ENCODE data around the gene ZNF836. TPM values are rescaled to one million over a fixed set of nuclear protein-coding genes. Genes with fewer than 3 reads are reported as not detected.

ZNF836 gene
- total and polyA plus RNA-seq, 2 donors (not counting 3 experiments of a cell fraction or from before 2014, with no cell fraction given) = 2.1 to 9.3 TPM

GRCh38 chr19:52139252-52140031, 32.0 kb downstream of the ZNF836 start, which contains the start of gene ZNF616:
ZNF616 (minus strand) TSS chr19:52139938; CDS start chr19:52130512, 9,426 bp downstream.
- TSS peak; percentile 87 for BruUV-seq (replicated peaks)
- intact Hi-C loops (cut with micrococcal nuclease) (loop anchor here (1.0 to 10.0 kb wide), 6 partner anchors 32 to 387 kb away; partner anchors contain the start of genes ZNF613, ZNF808, ZNF836 and ZNF841), dilution Hi-C loops (cut with MboI; ENCODE audit: extremely low pct_ligation_motif_present, low sequenced_read_pairs) (no loop called here)
- Histone ChIP-seq H3K27ac (ENCODE audit: insufficient read depth, low read depth, low read length) (peak within 1 kb of the TSS; percentile 66), H4K20me1 (replicated peaks; ENCODE audit: control insufficient read depth, extremely low read depth, insufficient read depth, low read length) (no peaks in the 10 kb centered on the region), H3K4me2 (ENCODE audit: insufficient read depth, low read length) (peak within 1 kb of the TSS; percentile 93), H3K4me3 (replicated peaks in 1 of 3; ENCODE audit: insufficient read depth in 1 of 3, low read depth in 1 of 3, low read length in 3 of 3) (peak within 1 kb of the TSS; percentile 55 to 88 (median 72)), H2AFZ (ENCODE audit: low read depth, low read length) (peak within 1 kb of the TSS; percentile 99), H3K36me3 (ENCODE audit: control insufficient read depth in 2 of 2, extremely low read depth in 1 of 2, insufficient read depth in 2 of 2, low read length in 2 of 2) (no peaks in the 10 kb centered on the region), H3K9ac (replicated peaks; ENCODE audit: extremely low read depth, insufficient read depth, low read length) (peak within 1 kb of the TSS; percentile 69), H3K79me2 (ENCODE audit: control insufficient read depth, insufficient read depth, low read length) (peaks cover 14% of the 10 kb centered on the region), H3K4me1 (ENCODE audit: control insufficient read depth, extremely low read depth, insufficient read depth, low read length) (peaks cover 6% of the 10 kb centered on the region), H3K27me3 (ENCODE audit: control insufficient read depth in 2 of 2, insufficient read depth in 2 of 2, low read length in 2 of 2) (no peaks in the 10 kb centered on the region), H3K9me1 (replicated peaks; ENCODE audit: control insufficient read depth, extremely low read depth, insufficient read depth, low read length) (no peaks in the 10 kb centered on the region), H3K9me3 (replicated peaks; ENCODE audit: control insufficient read depth, insufficient read depth, low read length) (no peaks in the 10 kb centered on the region)
- CTCF ChIA-PET = interaction anchor here (0.6 to 2.7 kb wide), 4 partner anchors 11 to 98 kb away, joined by 3 to 20 read pairs (median 8); partner anchors contain the start of gene PPP2R1A
- DNase-seq (ENCODE audit: low read depth, low spot score) = peak; percentile 95
- TF ChIP-seq MAX (IDR thresholded peaks at IDR 0.05; ENCODE audit: insufficient read depth, insufficient read length) = peak; percentile 4
- TF ChIP-seq JUN (IDR thresholded peaks at IDR 0.05; ENCODE audit: borderline replicate concordance, insufficient read depth, insufficient read length, low read depth) = no peak
- no peak for TF ChIP-seq GATA2 (IDR thresholded peaks at IDR 0.05; ENCODE audit: insufficient read depth, insufficient read length, low read depth, low read length)
- TF ChIP-seq MYC (IDR thresholded peaks at IDR 0.05; ENCODE audit: low read depth, low read length) = no peak
- peak; percentile 78 for TF ChIP-seq POLR2A (IDR thresholded peaks at IDR 0.05; ENCODE audit: low read depth, low read length)
- peak; percentile 59 to 77 for TF ChIP-seq CTCF (IDR thresholded peaks at IDR 0.05; ENCODE audit: extremely low read depth in 1 of 2, insufficient read depth in 1 of 2, low read depth in 1 of 2, low read length in 2 of 2)
- peak; percentile 53 for TF ChIP-seq POLR2AphosphoS5 (IDR thresholded peaks at IDR 0.05; ENCODE audit: insufficient read depth, low read depth, low read length)
- no peak for TF ChIP-seq FOS (IDR thresholded peaks at IDR 0.05; ENCODE audit: borderline replicate concordance, insufficient read depth, low read length)
- no peak for TF ChIP-seq EZH2 (IDR thresholded peaks at IDR 0.05; ENCODE audit: borderline replicate concordance, low read depth, low read length, severe bottlenecking)
- POLR2A ChIA-PET = no interaction called here
- peak; percentile 99 for FAIRE-seq

Measured in endothelial cell of umbilical vein (primary cell).